H1 (cell line): ENCODE results near the gene TMEM209. TPM values are rescaled to one million over a fixed set of nuclear protein-coding genes. Genes with fewer than 3 reads are reported as not detected.

Experiments
- CTCF ChIA-PET: fragments of 300-600 bp; sonication (Branson Sonifier 250); formaldehyde crosslinking; loops from one replicate; lab custom pipeline; 2021; ENCODE audit not compliant: partially characterized antibody; lab: Charles Lee
- POLR2A ChIA-PET: fragments of 300-600 bp; sonication (Branson Sonifier 250); formaldehyde crosslinking; loops from one replicate; lab custom pipeline; 2021; ENCODE audit warnings: inconsistent platforms; ENCODE audit not compliant: partially characterized antibody; lab: Charles Lee
- DNase-seq, 2 experiments: peaks; one replicate each; pipeline versions ENCODE4 v3.0.0 to v3.0.0-alpha.2; 2010 to 2022; ENCODE audit warnings: low spot score in 2 of 2, low read depth in 1 of 2, mixed read lengths in 1 of 2
- FAIRE-seq: peaks from 2 replicates; lab custom pipeline; 2011; peaks lifted over from hg19 to GRCh38; lab: Jason Lieb, UNC
- H2AFZ ChIP-seq: 2 replicates; pipeline ENCODE4 v1.8.1; 2012; ENCODE audit warnings: low read length, inconsistent platforms
- H2AK5ac ChIP-seq: 2 replicates; pipeline ENCODE4 v1.6.1; 2013; ENCODE audit warnings: low read depth, low read length
- H2BK120ac ChIP-seq: replicated peaks from 2 replicates; pipeline ENCODE3; 2013; ENCODE audit warnings: low read depth, low read length, inconsistent platforms
- H2BK12ac ChIP-seq: 2 replicates; pipeline ENCODE4 v1.6.1; 2013; ENCODE audit warnings: low read depth, low read length
- H2BK15ac ChIP-seq: 2 replicates; pipeline ENCODE4 v1.6.1; 2013; ENCODE audit warnings: low read length
- H2BK20ac ChIP-seq: 2 replicates; pipeline ENCODE4 v1.6.1; 2013; ENCODE audit warnings: low read length
- H2BK5ac ChIP-seq: 2 replicates; pipeline ENCODE4 v1.6.1; 2013; ENCODE audit warnings: low read depth, low read length
- H3K14ac ChIP-seq: 2 replicates; pipeline ENCODE4 v1.6.1; 2013; ENCODE audit warnings: inconsistent platforms; ENCODE audit not compliant: insufficient read length
- H3K18ac ChIP-seq: 2 replicates; pipeline ENCODE4 v1.6.1; 2013; ENCODE audit warnings: low read length; ENCODE audit errors: extremely low read depth
- H3K23ac ChIP-seq: 2 replicates; pipeline ENCODE4 v1.6.1; 2013; ENCODE audit warnings: inconsistent platforms; ENCODE audit not compliant: insufficient read length
- H3K23me2 ChIP-seq: 2 replicates; pipeline ENCODE4 v1.6.1; 2013; ENCODE audit warnings: low read depth, low read length
- H3K27ac ChIP-seq: 2 replicates; pipeline ENCODE4 v1.6.1; 2011; ENCODE audit warnings: low read depth, low read length, inconsistent platforms
- H3K27me3 ChIP-seq, 4 experiments: replicated peaks in 1 of 4; 1 replicate in 1 of 4; 2 replicates in 3 of 4; pipeline versions ENCODE4 v1.6.1 to v1.8.1; 2011 to 2013; ENCODE audit warnings: low read length in 3 of 4, mild to moderate bottlenecking in 3 of 4, inconsistent platforms in 2 of 4, mixed read lengths in 2 of 4, moderate library complexity in 1 of 4; ENCODE audit not compliant: control insufficient read depth in 3 of 4, insufficient read depth in 3 of 4; ENCODE audit errors: extremely low read depth in 1 of 4
- H3K36me3 ChIP-seq, 4 experiments: 2 replicates each; pipeline versions ENCODE4 v1.6.1 to v1.8.1; 2011 to 2013; ENCODE audit warnings: mild to moderate bottlenecking in 4 of 4, low read length in 3 of 4, moderate library complexity in 2 of 4, control low read depth in 1 of 4, inconsistent platforms in 1 of 4; ENCODE audit not compliant: insufficient read depth in 4 of 4, control insufficient read depth in 2 of 4
- H3K4ac ChIP-seq: replicated peaks from 2 replicates; pipeline ENCODE3; 2013; ENCODE audit warnings: low read length, low read depth, mixed read lengths, inconsistent platforms; ENCODE audit not compliant: insufficient read length
- H3K4me1 ChIP-seq, 4 experiments: replicated peaks in 1 of 4; 1 replicate in 1 of 4; 2 replicates in 3 of 4; pipeline versions ENCODE4 v1.6.1 to v1.8.1; 2011 to 2013; ENCODE audit warnings: low read length in 3 of 4, inconsistent platforms in 2 of 4, mixed read lengths in 1 of 4; ENCODE audit not compliant: insufficient read depth in 4 of 4, control insufficient read depth in 3 of 4
- H3K4me2 ChIP-seq, 2 experiments: 2 replicates each; pipeline versions ENCODE4 v1.6.1 to v1.8.1; 2011 to 2013; ENCODE audit warnings: low read depth in 2 of 2, low read length in 2 of 2, control low read depth in 1 of 2, inconsistent platforms in 1 of 2, mild to moderate bottlenecking in 1 of 2; ENCODE audit not compliant: insufficient read depth in 1 of 2
- H3K4me3 ChIP-seq, 4 experiments: fragments of 200-600, 300-600 bp in 1 of 4; sonication (generic), shearing (Covaris generic), sonication (Bioruptor Twin) in 1 of 4; 2 replicates each; pipeline versions ENCODE4 v1.5.1 to v1.8.1; 2011 to 2016; ENCODE audit warnings: low read length in 4 of 4, low read depth in 3 of 4, control low read depth in 2 of 4, inconsistent platforms in 2 of 4, mild to moderate bottlenecking in 2 of 4, mixed read lengths in 1 of 4, moderate library complexity in 1 of 4; ENCODE audit not compliant: insufficient read depth in 2 of 4; ENCODE audit errors: extremely low read depth in 1 of 4
- H3K56ac ChIP-seq: replicated peaks from 2 replicates; pipeline ENCODE3; 2013; ENCODE audit warnings: low read depth, mild to moderate bottlenecking, mixed read lengths, low read length, inconsistent platforms; ENCODE audit not compliant: insufficient read length
- H3K79me1 ChIP-seq: 2 replicates; pipeline ENCODE4 v1.6.1; 2013; ENCODE audit warnings: low read depth, low read length, control low read depth
- H3K79me2 ChIP-seq, 2 experiments: 2 replicates each; pipeline versions ENCODE4 v1.6.1 to v1.8.1; 2012 to 2013; ENCODE audit warnings: low read length in 2 of 2, mild to moderate bottlenecking in 2 of 2, inconsistent platforms in 1 of 2; ENCODE audit not compliant: insufficient read depth in 2 of 2, control insufficient read depth in 1 of 2
- H3K9ac ChIP-seq, 4 experiments: replicated peaks in 1 of 4; 1 replicate in 1 of 4; 2 replicates in 3 of 4; pipeline versions ENCODE4 v1.6.1 to v1.8.1; 2011 to 2013; ENCODE audit warnings: low read depth in 3 of 4, low read length in 3 of 4, control low read depth in 2 of 4, mild to moderate bottlenecking in 2 of 4, moderate library complexity in 2 of 4, inconsistent platforms in 1 of 4; ENCODE audit errors: extremely low read depth in 1 of 4
- H3K9me3 ChIP-seq, 2 experiments: 2 replicates each; pipeline versions ENCODE4 v1.6.1 to v1.8.1; 2012 to 2013; ENCODE audit warnings: mild to moderate bottlenecking in 2 of 2, moderate library complexity in 2 of 2, control low read depth in 1 of 2, inconsistent platforms in 1 of 2, low read depth in 1 of 2, low read length in 1 of 2, mixed read lengths in 1 of 2; ENCODE audit not compliant: insufficient read depth in 2 of 2
- H4K20me1 ChIP-seq, 2 experiments: replicated peaks in 1 of 2; 2 replicates each; pipeline versions ENCODE3 to v1.8.1; 2011 to 2013; ENCODE audit warnings: inconsistent platforms in 2 of 2, low read length in 2 of 2, mild to moderate bottlenecking in 1 of 2; ENCODE audit not compliant: insufficient read depth in 2 of 2, control insufficient read depth in 1 of 2
- H4K5ac ChIP-seq: 2 replicates; pipeline ENCODE4 v1.6.1; 2013; ENCODE audit warnings: low read length, low read depth, mixed read lengths, inconsistent platforms; ENCODE audit not compliant: insufficient read length
- H4K8ac ChIP-seq: 2 replicates; pipeline ENCODE4 v1.8.0; 2013; ENCODE audit warnings: mild to moderate bottlenecking, moderate library complexity, low read length, inconsistent platforms; ENCODE audit not compliant: insufficient read depth; ENCODE audit errors: extremely low read depth
- H4K91ac ChIP-seq: replicated peaks from 2 replicates; pipeline ENCODE3; 2013; ENCODE audit warnings: low read length, mixed read lengths, inconsistent platforms; ENCODE audit not compliant: insufficient read length
- ASH2L ChIP-seq: fragments of 200-600, 300-600 bp; sonication (generic); IDR thresholded peaks from one replicate; pipeline ENCODE4 v1.7.1; 2017; ENCODE audit warnings: low read length
- BACH1 ChIP-seq: IDR thresholded peaks from 2 replicates; pipeline ENCODE4 v1.6.1; 2012; ENCODE audit warnings: low read length, improper control_type of control experiment
- CHD2 ChIP-seq: IDR thresholded peaks from 2 replicates; pipeline ENCODE4 v1.6.1; 2012; ENCODE audit warnings: low read length, improper control_type of control experiment
- EZH2 ChIP-seq: fragments of 200-600 bp; sonication (generic); IDR thresholded peaks from 2 replicates; pipeline ENCODE4 v1.7.1; 2012; ENCODE audit warnings: low read depth, mild to moderate bottlenecking, moderate library complexity, low read length, inconsistent platforms; ENCODE audit not compliant: severe bottlenecking
- GTF2F1 ChIP-seq: IDR thresholded peaks from 2 replicates; pipeline ENCODE4 v1.6.1; 2012; ENCODE audit warnings: low read depth, low read length, improper control_type of control experiment, borderline replicate concordance
- MAX ChIP-seq: IDR thresholded peaks from 2 replicates; pipeline ENCODE4 v1.6.1; 2012; ENCODE audit warnings: inconsistent platforms
- NANOG ChIP-seq: IDR thresholded peaks from 2 replicates; pipeline ENCODE4 v1.6.1; 2011; ENCODE audit warnings: low read length, low read depth, mild to moderate bottlenecking, inconsistent platforms; ENCODE audit not compliant: insufficient read depth, poor library complexity, severe bottlenecking
- PHF8 ChIP-seq: fragments of 200-600 bp; sonication (generic); conservative IDR thresholded peaks from 2 replicates; pipeline ENCODE4 v1.7.1; 2012; ENCODE audit warnings: low read depth, mild to moderate bottlenecking, inconsistent platforms, low read length, moderate library complexity
- RNF2 ChIP-seq: fragments of 200-900, 300-1000 bp; sonication (generic); IDR thresholded peaks from 2 replicates; pipeline ENCODE4 v1.7.1; 2016; ENCODE audit warnings: borderline replicate concordance, low read depth, mild to moderate bottlenecking, antibody characterized with exemption, low read length; ENCODE audit not compliant: poor library complexity, severe bottlenecking; ENCODE audit errors: missing control alignments
- RXRA ChIP-seq: IDR thresholded peaks from 2 replicates; pipeline ENCODE4 v1.6.1; 2011; ENCODE audit warnings: low read depth, mild to moderate bottlenecking, low read length, moderate library complexity; ENCODE audit not compliant: insufficient read depth
- ZNF274 ChIP-seq: IDR thresholded peaks from 2 replicates; pipeline ENCODE4 v1.7.0; 2012; ENCODE audit warnings: low read length, borderline replicate concordance; ENCODE audit errors: extremely low read depth
- WGBS, 2 experiments: shearing (Covaris generic) in 1 of 2; methylation state at CpG; one replicate each; pipeline versions ENCODE4 v1.1.6 to v1.1.7; 2013 to 2015; ENCODE audit warnings: low lambda C conversion rate in 2 of 2, mixed read lengths in 2 of 2, inconsistent platforms in 1 of 2, low coverage in 1 of 2, missing lambda C conversion rate in 1 of 2; ENCODE audit not compliant: insufficient replicate concordance in 2 of 2, insufficient coverage in 1 of 2, insufficient read length in 1 of 2; ENCODE audit errors: extremely low coverage in 1 of 2, missing lambda C conversion rate in 1 of 2; 5-methylcytosine and 5-hydroxymethylcytosine counted together
- polyA plus RNA-seq, 7 experiments: library from polyadenylated mRNA; depleted of rRNA in 3 of 7; stranded (reverse) in 5 of 7; unstranded in 2 of 7; fragments of >200 nt in 5 of 7; fragments of 200-250 nt in 2 of 7; gene quantifications; 1 replicate in 5 of 7; 2 replicates in 1 of 7; 4 replicates in 1 of 7; pipeline versions ENCODE4 v1.2.1 to v1.2.3, GENCODE V29; 2011 to 2013; ENCODE audit warnings: missing spikeins in 2 of 7, mixed read lengths in 2 of 7
- total RNA-seq: library from RNA; stranded (reverse); fragmentation: NEBNext Ultra II Directional; extraction: Animal tissue kit (Norgen Biotek cat#: 25700); gene quantifications from 2 replicates; pipeline ENCODE4 v1.2.1, GENCODE V29; 2021
- TF ChIP-seq, protein P1 (sequence below): IDR thresholded peaks from 2 replicates; pipeline ENCODE4 v1.6.1; 2011; ENCODE audit warnings: low read depth, mild to moderate bottlenecking, low read length; ENCODE audit not compliant: insufficient read depth

Gene TMEM209
- total and polyA plus RNA-seq, 2 of the 8 experiments (the other 6 are each of a cell fraction or from before 2014, with no cell fraction given), result 28.5 to 30.5 TPM

DNA sequence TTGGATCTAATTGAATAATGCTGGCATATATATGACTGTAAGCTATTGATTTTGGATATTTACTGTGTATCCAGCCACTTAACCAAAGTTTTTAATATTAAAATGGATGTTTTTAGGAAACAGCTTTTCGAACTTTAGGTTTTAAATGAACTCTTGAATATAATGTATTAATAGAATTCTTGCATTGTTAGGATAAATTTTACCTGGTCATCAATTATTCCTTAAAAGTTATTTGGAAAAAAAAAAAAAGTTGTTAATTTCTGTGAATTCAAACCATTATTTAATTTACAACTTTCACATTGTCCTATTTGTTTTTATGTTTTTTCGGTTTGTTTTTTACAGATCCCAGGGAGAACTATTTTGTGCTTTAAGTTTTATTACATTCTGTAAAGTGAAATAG, 9.8 kb downstream of the TMEM209 start:
- Histone ChIP-seq H2AFZ (no peak overlapping the region), H3K4me2 (no peak overlapping the region), H4K8ac (no peak overlapping the region), H2BK20ac (no peak overlapping the region), H4K20me1 (peaks cover 0 to 2% of the 10 kb centered on the region in 2 experiments), H2AK5ac (no peak overlapping the region), H2BK5ac (no peak overlapping the region), H3K23me2 (no peaks in the 10 kb centered on the region), H3K79me2 (no peaks in the 10 kb centered on the region), H4K91ac (no peak overlapping the region), H3K4ac (no peak overlapping the region), H3K18ac (no peak overlapping the region), H3K9me3 (no peaks in the 10 kb centered on the region), H3K14ac (no peak overlapping the region), H3K9ac (no peak overlapping the region), H2BK15ac (no peak overlapping the region), H3K56ac (no peak overlapping the region), H3K79me1 (no peaks in the 10 kb centered on the region), H3K27ac (no peak overlapping the region), H3K4me1 (no peaks in the 10 kb centered on the region), H3K4me3 (no peak overlapping the region), H3K36me3 (peaks cover 0 to 68% (median 14%) of the 10 kb centered on the region in 4 experiments; a peak in 7 of 8 replicates), H2BK120ac (no peak overlapping the region), H4K5ac (no peak overlapping the region), H3K27me3 (peaks cover 0 to 1% (median 0%) of the 10 kb centered on the region in 4 experiments; a peak in 1 of 7 replicates), H2BK12ac (no peak overlapping the region), H3K23ac (no peak overlapping the region)
- FAIRE-seq, result no peak
- no peak for DNase-seq
- 96% methylated on average over 2 of the region's 2 CpGs; no CpG with 5 or more reads in 1 of the 2 experiments for WGBS, 2 experiments
- ChIA-PET CTCF (interaction anchor here (1.0 kb wide), 1 partner anchor 114 kb away, joined by 3 read pairs; no protein-coding TSS in a partner anchor), POLR2A (interaction anchor here (1.4 kb wide), 1 partner anchor 10 kb away, joined by 5 read pairs; the partner anchor contains the start of gene TMEM209)
- TF ChIP-seq PHF8 (no peak), ASH2L (no peak), MAX (no peak), NANOG (no peak), ZNF274 (no peak), BACH1 (no peak), RNF2 (no peak), CHD2 (no peak), RXRA (no peak), EZH2 (no peak), GTF2F1 (no peak)
- TF ChIP-seq, protein P1, sequence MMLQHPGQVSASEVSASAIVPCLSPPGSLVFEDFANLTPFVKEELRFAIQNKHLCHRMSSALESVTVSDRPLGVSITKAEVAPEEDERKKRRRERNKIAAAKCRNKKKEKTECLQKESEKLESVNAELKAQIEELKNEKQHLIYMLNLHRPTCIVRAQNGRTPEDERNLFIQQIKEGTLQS, result no peak
